C4-2B (cell line): ENCODE measurements around the gene HERPUD2.

Experiments used
- CTCF ChIP-seq: fragments of 450-650 bp; conservative IDR thresholded peaks from 2 replicates; pipeline ENCODE4 v1.5.1; 2017; ENCODE audit warnings: mild to moderate bottlenecking
- ZFX ChIP-seq: fragments of 450-650 bp; IDR thresholded peaks from 2 replicates; pipeline ENCODE4 v1.6.1; 2017

GRCh38 chr7:35725280-35725680 lies 30.3 kb upstream of the HERPUD2 start:
- TF ChIP-seq CTCF (no peak), ZFX (no peak)
